Smooth muscle cell (in vitro differentiated cells): ENCODE data around the gene CLCA1. TPM values are rescaled to one million over a fixed set of nuclear protein-coding genes. Genes with fewer than 3 reads are reported as not detected.

Source experiments
- DNase-seq: peaks from one replicate; lab custom pipeline; 2025; ENCODE audit not compliant: unreplicated experiment; lab: John Stamatoyannopoulos, UW
- H2AFZ ChIP-seq: fragments of 200-600 bp; sonication (generic); 2 replicates; pipeline ENCODE4 v1.6.0; 2016; ENCODE audit warnings: antibody characterized with exemption, low read depth, mild to moderate bottlenecking
- H3F3A ChIP-seq: fragments of 200-600 bp; sonication (generic); 2 replicates; pipeline ENCODE4 v1.6.0; 2017; ENCODE audit warnings: antibody characterized with exemption, low read depth
- H3K27ac ChIP-seq: fragments of 200-600 bp; sonication (generic); 2 replicates; pipeline ENCODE4 v1.5.1; 2016; ENCODE audit warnings: low read depth, mild to moderate bottlenecking
- H3K27me3 ChIP-seq: fragments of 200-600 bp; sonication (generic); 2 replicates; pipeline ENCODE4 v1.6.1; 2016; ENCODE audit warnings: low read depth, mild to moderate bottlenecking
- H3K36me3 ChIP-seq: fragments of 200-600 bp; sonication (generic); 2 replicates; pipeline ENCODE4 v1.5.1; 2016; ENCODE audit warnings: low read depth
- H3K4me1 ChIP-seq: fragments of 200-600 bp; sonication (generic); 2 replicates; pipeline ENCODE4 v1.5.1; 2016; ENCODE audit warnings: low read depth
- H3K4me2 ChIP-seq: fragments of 200-600 bp; sonication (generic); 2 replicates; pipeline ENCODE4 v1.6.0; 2016; ENCODE audit warnings: mild to moderate bottlenecking
- H3K4me3 ChIP-seq: fragments of 200-600 bp; sonication (generic); 2 replicates; pipeline ENCODE4 v1.5.1; 2016; ENCODE audit warnings: mild to moderate bottlenecking
- H3K79me2 ChIP-seq: fragments of 200-600 bp; sonication (generic); 2 replicates; pipeline ENCODE4 v1.6.0; 2016; ENCODE audit warnings: low read depth, mild to moderate bottlenecking
- H3K9ac ChIP-seq: fragments of 200-600 bp; sonication (generic); 2 replicates; pipeline ENCODE4 v1.6.0; 2016; ENCODE audit warnings: low read depth
- H3K9me3 ChIP-seq: fragments of 200-600 bp; sonication (generic); replicated peaks from 2 replicates; pipeline ENCODE4 v1.5.1; 2016; ENCODE audit warnings: low read depth
- H4K20me1 ChIP-seq: fragments of 200-600 bp; sonication (generic); 2 replicates; pipeline ENCODE4 v1.6.0; 2016; ENCODE audit warnings: low read depth
- CTCF ChIP-seq: fragments of 200-600 bp; sonication (generic); IDR thresholded peaks from 2 replicates; pipeline ENCODE4 v1.5.1; 2017; ENCODE audit warnings: borderline replicate concordance, mild to moderate bottlenecking, antibody characterized with exemption; ENCODE audit not compliant: insufficient read depth, poor library complexity, severe bottlenecking
- WGBS: methylation state at CpG from one replicate; pipeline ENCODE4 v1.1.7; 2016; ENCODE audit warnings: low lambda C conversion rate; 5-methylcytosine and 5-hydroxymethylcytosine counted together
- polyA plus RNA-seq: library from polyadenylated mRNA; unstranded; fragments of >200 nt; fragmentation: Nextera tagmentation; extraction: Ambion mirVana; gene quantifications from 2 replicates; pipeline ENCODE4 v1.2.1, GENCODE V29; 2016
- total RNA-seq: library from RNA; depleted of rRNA; stranded (reverse); fragments of >200 nt; gene quantifications from 2 replicates; pipeline ENCODE4 v1.2.3, GENCODE V29; 2014

The CLCA1 gene
- total and polyA plus RNA-seq, 2 experiments from 2014 or later = not detected

DNA sequence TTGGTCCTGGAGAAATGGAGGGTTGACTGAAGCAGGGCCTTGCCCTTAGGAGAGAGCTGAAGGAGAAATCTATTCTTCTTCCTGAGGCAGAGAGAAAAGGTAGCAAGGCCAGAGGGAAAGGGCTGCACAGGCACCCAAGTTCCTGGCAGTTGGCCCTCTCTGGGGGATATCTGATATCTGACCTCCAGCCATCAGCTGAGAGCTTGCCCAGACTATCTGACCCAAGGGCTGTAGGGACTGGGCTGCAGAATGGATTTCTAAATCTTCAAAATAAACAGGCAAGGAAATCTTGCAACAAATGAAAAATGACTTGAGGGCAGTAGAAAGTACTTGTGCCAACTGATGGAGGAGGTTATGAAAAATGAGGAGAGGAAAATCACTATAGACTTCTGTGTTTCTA lies 45.3 kb upstream of the CLCA1 start:
- Histone ChIP-seq H3K79me2 (no peaks in the 10 kb centered on the region), H3K27ac (no peak overlapping the region), H3K27me3 (no peaks in the 10 kb centered on the region), H3K4me3 (no peak overlapping the region), H2AFZ (no peak overlapping the region), H3F3A (peaks cover 3% of the 10 kb centered on the region), H3K4me1 (no peaks in the 10 kb centered on the region), H3K9me3 (no peaks in the 10 kb centered on the region), H3K36me3 (no peaks in the 10 kb centered on the region), H3K9ac (no peak overlapping the region), H4K20me1 (no peaks in the 10 kb centered on the region), H3K4me2 (no peak overlapping the region)
- no peak for DNase-seq
- TF ChIP-seq CTCF = no peak

- H3K4me2 ChIP-seq = no peak within 1 kb of the TSS
- H3K36me3 ChIP-seq = no peaks in the 10 kb centered on the region
- TF ChIP-seq CTCF = no peak
- no peak within 1 kb of the TSS for H2AFZ ChIP-seq
- no peaks in the 10 kb centered on the region for H3K4me1 ChIP-seq
- H3K27ac ChIP-seq = peak within 1 kb of the TSS; percentile 22
- H3F3A ChIP-seq = peaks cover 7% of the 10 kb centered on the region
- H3K27me3 ChIP-seq = no peaks in the 10 kb centered on the region
- H3K9ac ChIP-seq = no peak within 1 kb of the TSS
- no peaks in the 10 kb centered on the region for H3K79me2 ChIP-seq
- no peak within 1 kb of the TSS for H3K4me3 ChIP-seq
- DNase-seq = no peak
- no peaks in the 10 kb centered on the region for H3K9me3 ChIP-seq
- no peaks in the 10 kb centered on the region for H4K20me1 ChIP-seq
Measured at GRCh38 chr1:86423873-86424272, 44.9 kb upstream of the CLCA1 start, which contains the start of gene CLCA2. Gene CLCA2 (plus strand): TSS chr1:86424171. CDS start chr1:86424248, 77 bp downstream.

DNA sequence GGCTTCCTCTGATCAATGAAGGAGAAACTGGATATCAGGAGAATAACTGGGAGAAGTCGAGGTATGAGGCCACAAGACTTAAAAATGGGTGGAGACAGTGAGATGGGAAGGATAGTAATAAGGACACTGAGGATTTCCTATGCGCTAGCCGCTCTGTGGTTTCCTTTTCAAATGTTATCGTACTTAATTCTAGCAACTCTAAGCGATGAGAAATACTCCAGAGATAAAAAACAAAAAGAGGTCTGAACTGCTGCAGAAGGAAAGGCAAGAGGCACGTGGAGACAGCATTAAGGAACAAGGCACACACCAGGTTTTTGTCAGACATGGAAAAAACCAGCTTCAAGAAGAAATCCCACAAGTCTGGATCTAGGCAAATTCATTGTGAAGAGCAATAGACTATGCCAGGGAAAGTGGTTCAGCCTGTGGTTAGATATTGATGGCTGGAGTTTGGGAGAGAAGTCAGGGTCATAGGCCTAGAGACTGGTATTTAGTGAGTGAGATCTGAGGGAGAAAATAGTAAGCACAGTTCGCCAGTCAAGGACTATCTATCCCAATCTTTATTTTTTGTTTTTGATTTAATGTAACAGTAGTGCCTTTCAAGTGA lies 39.5 kb upstream of the CLCA1 start:
- H3K4me1 ChIP-seq = peaks cover 11% of the 10 kb centered on the region
- no peaks in the 10 kb centered on the region for H3K27me3 ChIP-seq
- peak overlapping the region; percentile 72 for H3K4me2 ChIP-seq
- H3K79me2 ChIP-seq = no peaks in the 10 kb centered on the region
- no peak for DNase-seq
- no peaks in the 10 kb centered on the region for H3K9me3 ChIP-seq
- H2AFZ ChIP-seq = peak overlapping the region; percentile 54
- H3K36me3 ChIP-seq = no peaks in the 10 kb centered on the region
- peak overlapping the region; percentile 92 for H3K27ac ChIP-seq
- 33% methylated on average over 7 of the region's 7 CpGs for WGBS
- TF ChIP-seq CTCF = no peak
- H3K4me3 ChIP-seq = no peak overlapping the region
- H3K9ac ChIP-seq = peak overlapping the region; percentile 41
- H4K20me1 ChIP-seq = no peaks in the 10 kb centered on the region
- H3F3A ChIP-seq = peaks cover 26% of the 10 kb centered on the region

GRCh38 chr1:86429835-86430234 lies 38.9 kb upstream of the CLCA1 start:
- Histone ChIP-seq H3K4me2 (peak overlapping the region; percentile 72), H3K27ac (peak overlapping the region; percentile 92), H3K79me2 (no peaks in the 10 kb centered on the region), H3K4me1 (peaks cover 11% of the 10 kb centered on the region), H3K27me3 (no peaks in the 10 kb centered on the region), H4K20me1 (no peaks in the 10 kb centered on the region), H3K9ac (peak overlapping the region; percentile 41), H2AFZ (peak overlapping the region; percentile 76), H3K9me3 (no peaks in the 10 kb centered on the region), H3K36me3 (no peaks in the 10 kb centered on the region), H3F3A (peaks cover 26% of the 10 kb centered on the region), H3K4me3 (no peak overlapping the region)
- no peak for DNase-seq
- 2% methylated on average over 3 of the region's 3 CpGs for WGBS
- no peak for TF ChIP-seq CTCF
